LNCaP clone FGC (cell line): ENCODE data around the gene EFCAB6.
A peak's percentile ranks its signal among the peaks of the same experiment; 100 is the strongest.

Source experiments
- DNase-seq: peaks from one replicate; pipeline ENCODE4 v3.0.0-alpha.2; 2011; ENCODE audit warnings: low read depth
- H3K4me3 ChIP-seq: 2 replicates; pipeline ENCODE4 v1.5.1; 2011; ENCODE audit warnings: mild to moderate bottlenecking, low read depth, low read length, control low read depth
- TF ChIP-seq, protein P1 (sequence below): IDR thresholded peaks from 2 replicates; pipeline ENCODE4 v1.5.1; 2012; ENCODE audit warnings: mild to moderate bottlenecking; ENCODE audit not compliant: control insufficient read depth, insufficient read depth; ENCODE audit errors: extremely low read depth

EFCAB6 gene

DNA sequence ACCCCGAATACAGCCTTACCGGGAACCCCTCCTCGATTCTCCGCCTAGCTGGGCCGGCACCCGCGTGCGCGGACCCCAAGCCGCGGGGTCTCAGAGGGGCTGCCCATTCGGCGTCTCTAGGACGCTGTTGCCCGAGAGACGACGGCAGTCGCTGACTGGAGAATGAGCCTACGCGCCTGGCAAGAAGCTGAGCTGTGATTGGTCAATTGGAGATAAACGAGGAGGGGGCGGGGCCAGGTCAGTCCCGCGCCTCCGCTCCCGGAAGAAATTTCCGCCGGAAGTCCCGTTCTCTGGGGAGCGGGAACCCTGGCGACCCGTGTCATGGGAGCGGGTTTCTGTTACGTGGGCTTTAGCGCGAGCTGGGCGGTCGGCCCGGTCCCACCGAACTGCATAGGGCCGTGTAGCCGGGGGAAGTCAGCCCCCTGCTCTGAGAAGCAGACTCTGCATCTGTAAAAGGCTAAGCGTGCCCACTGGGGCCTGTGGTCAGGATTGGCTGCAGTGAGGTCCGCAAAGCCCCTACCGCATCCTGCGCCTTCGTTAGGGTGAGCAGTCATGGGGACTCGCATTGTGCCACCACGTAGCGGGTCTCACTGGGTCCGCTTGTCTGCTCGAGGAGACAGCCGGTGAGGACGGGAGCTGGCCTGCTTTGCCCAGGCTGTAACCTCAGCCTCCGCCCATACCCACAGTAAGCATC, at the start of gene EFCAB6:
EFCAB6 (minus strand) TSS at position 157 of the 694 bp plus-strand sequence. CDS start 29,987 bp downstream, outside the sequence.
- peak; percentile 67 for DNase-seq
- TF ChIP-seq, protein P1, sequence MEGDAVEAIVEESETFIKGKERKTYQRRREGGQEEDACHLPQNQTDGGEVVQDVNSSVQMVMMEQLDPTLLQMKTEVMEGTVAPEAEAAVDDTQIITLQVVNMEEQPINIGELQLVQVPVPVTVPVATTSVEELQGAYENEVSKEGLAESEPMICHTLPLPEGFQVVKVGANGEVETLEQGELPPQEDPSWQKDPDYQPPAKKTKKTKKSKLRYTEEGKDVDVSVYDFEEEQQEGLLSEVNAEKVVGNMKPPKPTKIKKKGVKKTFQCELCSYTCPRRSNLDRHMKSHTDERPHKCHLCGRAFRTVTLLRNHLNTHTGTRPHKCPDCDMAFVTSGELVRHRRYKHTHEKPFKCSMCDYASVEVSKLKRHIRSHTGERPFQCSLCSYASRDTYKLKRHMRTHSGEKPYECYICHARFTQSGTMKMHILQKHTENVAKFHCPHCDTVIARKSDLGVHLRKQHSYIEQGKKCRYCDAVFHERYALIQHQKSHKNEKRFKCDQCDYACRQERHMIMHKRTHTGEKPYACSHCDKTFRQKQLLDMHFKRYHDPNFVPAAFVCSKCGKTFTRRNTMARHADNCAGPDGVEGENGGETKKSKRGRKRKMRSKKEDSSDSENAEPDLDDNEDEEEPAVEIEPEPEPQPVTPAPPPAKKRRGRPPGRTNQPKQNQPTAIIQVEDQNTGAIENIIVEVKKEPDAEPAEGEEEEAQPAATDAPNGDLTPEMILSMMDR, result no peak
- peak within 1 kb of the TSS; percentile 92 for H3K4me3 ChIP-seq

- H3K4me3 ChIP-seq, result no peak overlapping the region
- TF ChIP-seq, protein P1, result no peak
- no peak for DNase-seq
Observed at GRCh38 chr22:43861529-43861928, 49.4 kb upstream of the EFCAB6 start.

DNA sequence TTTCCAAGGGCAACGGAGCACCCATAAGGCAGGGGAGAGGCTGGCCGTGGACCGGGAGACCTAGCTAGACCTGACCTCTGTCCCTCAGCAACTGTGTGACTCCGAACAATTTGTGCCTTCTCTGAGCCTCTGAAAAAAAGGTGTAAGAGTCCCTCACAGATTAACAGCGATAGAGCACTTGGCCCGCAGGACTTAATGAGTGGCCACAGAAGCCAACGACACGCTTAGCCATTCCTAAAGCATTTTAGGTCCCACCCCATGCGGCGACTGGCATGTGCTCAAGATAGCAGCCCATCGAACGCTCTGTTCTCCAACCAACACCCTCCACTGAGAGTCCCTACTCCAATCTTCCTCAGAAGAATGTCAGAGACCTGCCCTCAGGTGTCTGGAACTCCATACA, 48.7 kb upstream of the EFCAB6 start:
- TF ChIP-seq, protein P1, result no peak
- H3K4me3 ChIP-seq, result no peak overlapping the region
- DNase-seq, result no peak

DNA sequence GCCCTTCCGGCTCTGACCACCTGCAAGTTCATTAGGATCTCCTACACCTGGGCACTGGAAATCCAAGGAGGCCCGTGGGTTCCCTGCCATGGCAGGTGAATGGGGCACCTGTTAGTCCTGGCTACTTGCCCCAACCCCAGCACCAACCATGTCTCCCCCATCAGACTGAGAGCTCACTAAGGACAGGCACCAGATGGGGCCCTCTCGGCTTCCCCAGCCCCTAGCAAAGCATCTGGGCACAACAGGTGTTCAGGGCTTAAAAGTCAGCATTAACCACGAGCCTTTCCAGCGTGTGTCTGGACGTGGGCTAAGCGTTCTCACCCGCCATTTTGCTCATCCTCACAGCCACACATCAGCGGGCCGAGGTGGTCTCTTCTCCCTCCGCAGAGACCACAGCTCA, 48.0 kb upstream of the EFCAB6 start:
- TF ChIP-seq, protein P1, result no peak
- DNase-seq, result no peak
- H3K4me3 ChIP-seq, result no peak overlapping the region

DNA sequence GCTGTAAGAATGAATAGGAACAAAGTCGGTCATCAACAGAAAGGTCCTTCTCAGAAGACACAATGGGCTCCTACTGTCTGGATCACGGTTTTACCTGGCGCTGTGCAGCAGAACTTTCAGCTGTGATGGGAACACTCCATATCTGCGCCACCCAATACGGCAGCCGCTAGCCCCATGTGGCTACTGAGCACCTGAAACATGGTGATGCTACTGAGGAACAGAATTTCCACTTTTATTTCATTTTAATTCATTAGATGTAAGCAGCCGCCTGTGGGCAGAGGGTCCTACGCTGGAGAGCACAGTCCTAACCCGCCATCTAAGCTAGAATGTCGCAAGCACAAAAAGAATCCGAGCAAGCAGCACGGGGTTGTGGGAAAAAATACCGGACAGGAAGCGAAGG, 47.5 kb upstream of the EFCAB6 start:
- TF ChIP-seq, protein P1, result no peak
- H3K4me3 ChIP-seq, result no peak overlapping the region
- no peak for DNase-seq

- TF ChIP-seq, protein P1, result no peak
- no peak overlapping the region for H3K4me3 ChIP-seq
- no peak for DNase-seq
Observed at GRCh38 chr22:43859176-43859575, 47.1 kb upstream of the EFCAB6 start.
